Loucy (cell line): ENCODE measurements around the gene ING2.
"Not testable (repeated sequence)": the region's sequence is repeated elsewhere in the genome, so short reads cannot be mapped to it uniquely, and the experiment has no call there.

Experiments used
- CTCF ChIP-seq: fragments of 200-600 bp; sonication (generic); conservative IDR thresholded peaks from 2 replicates; pipeline ENCODE4 v1.5.1; 2014; ENCODE audit warnings: mild to moderate bottlenecking, antibody characterized with exemption, low read length
- EZH2phosphoT487 ChIP-seq: fragments of 200-600 bp; IDR thresholded peaks from 2 replicates; pipeline ENCODE4 v1.6.1; 2018; ENCODE audit warnings: antibody characterized with exemption, mild to moderate bottlenecking, moderate library complexity, borderline replicate concordance

DNA sequence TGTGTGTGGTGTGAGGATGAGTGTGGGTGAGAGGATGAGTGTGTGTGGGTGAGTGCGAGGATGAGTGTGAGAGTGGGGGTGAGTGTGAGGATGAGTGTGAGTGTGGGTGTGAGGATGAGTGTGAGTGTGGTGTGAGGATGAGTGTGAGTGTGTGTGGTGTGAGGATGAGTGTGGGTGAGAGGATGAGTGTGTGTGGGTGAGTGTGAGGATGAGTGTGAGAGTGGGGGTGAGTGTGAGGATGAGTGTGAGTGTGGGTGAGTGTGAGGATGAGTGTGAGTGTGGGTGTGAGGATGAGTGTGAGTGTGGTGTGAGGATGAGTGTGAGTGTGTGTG is 48.3 kb downstream of the ING2 start:
- TF ChIP-seq EZH2phosphoT487, CTCF: not testable (repeated sequence)
